K562 (cell line): ENCODE measurements around the gene DUSP10. TPM values are rescaled to one million over a fixed set of nuclear protein-coding genes. Genes with fewer than 3 reads are reported as not detected.
A peak's percentile ranks its signal among the peaks of the same experiment; 100 is the strongest.

ENCODE experiments used
- ATF3 ChIP-seq, 2 experiments: fragments of 450-650 bp in 1 of 2; sonication (generic) in 1 of 2; formaldehyde crosslinking in 1 of 2; IDR thresholded peaks in 1 of 2; conservative IDR thresholded peaks in 1 of 2; 2 replicates each; pipeline versions ENCODE4 v1.6.1 to v1.8.1; 2016 to 2023; ENCODE audit warnings: mild to moderate bottlenecking in 2 of 2, moderate library complexity in 2 of 2, inconsistent platforms in 1 of 2, missing genetic modification reagents in 1 of 2
- CXXC5 ChIP-seq: fragments of 250-450 bp; sonication (Bioruptor Pico); IDR thresholded peaks from 2 replicates; pipeline ENCODE4 v1.8.0; 2022; ENCODE audit warnings: inconsistent platforms, mild to moderate bottlenecking, moderate library complexity
- DMBX1 ChIP-seq: fragments of 250-450 bp; sonication (Bioruptor Pico); IDR thresholded peaks from 2 replicates; pipeline ENCODE4 v1.8.0; 2022; ENCODE audit warnings: inconsistent platforms, mild to moderate bottlenecking, moderate library complexity, borderline replicate concordance
- HDAC1 ChIP-seq, 2 experiments: fragments of 450-650 bp; IDR thresholded peaks; 2 replicates each; pipeline ENCODE4 v1.6.1; 2016 to 2017; ENCODE audit warnings: inconsistent platforms in 1 of 2, mild to moderate bottlenecking in 1 of 2, moderate library complexity in 1 of 2
- JUND ChIP-seq, 2 experiments: IDR thresholded peaks; 2 replicates in 1 of 2; 3 replicates in 1 of 2; pipeline ENCODE4 v1.6.1; 2011; ENCODE audit warnings: borderline replicate concordance in 2 of 2, low read depth in 2 of 2, low read length in 2 of 2, improper control_type of control experiment in 1 of 2, missing biosample characterization in 1 of 2, missing genetic modification characterization in 1 of 2, missing genetic modification reagents in 1 of 2
- KAT7 ChIP-seq: sonication (generic); formaldehyde crosslinking; IDR thresholded peaks from 2 replicates; pipeline ENCODE4 v1.8.0; 2022; ENCODE audit warnings: missing genetic modification reagents, mild to moderate bottlenecking, borderline replicate concordance
- L3MBTL2 ChIP-seq: fragments of 450-650 bp; IDR thresholded peaks from 2 replicates; pipeline ENCODE4 v1.6.1; 2016; ENCODE audit warnings: mild to moderate bottlenecking, moderate library complexity
- RBM25 ChIP-seq: fragments of 200-400 bp; formaldehyde crosslinking; IDR thresholded peaks from 2 replicates; pipeline ENCODE4 v1.6.1; 2018; ENCODE audit warnings: low read length, low read depth, moderate library complexity; ENCODE audit not compliant: severe bottlenecking
- ZBTB40 ChIP-seq, 2 experiments: fragments of 450-650 bp in 1 of 2; sonication (generic) in 1 of 2; formaldehyde crosslinking in 1 of 2; IDR thresholded peaks; 2 replicates each; pipeline versions ENCODE4 v1.7.1 to v1.9.0; 2016 to 2022; ENCODE audit warnings: inconsistent platforms in 1 of 2, mild to moderate bottlenecking in 1 of 2, missing genetic modification reagents in 1 of 2
- ZC3H4 ChIP-seq: sonication (generic); formaldehyde crosslinking; IDR thresholded peaks from 2 replicates; pipeline ENCODE4 v1.9.0; 2021; ENCODE audit warnings: missing genetic modification reagents, borderline replicate concordance
- ZNF449 ChIP-seq: fragments of 250-450 bp; sonication (Bioruptor Pico); IDR thresholded peaks from 2 replicates; pipeline ENCODE4 v1.8.0; 2022; ENCODE audit warnings: moderate library complexity, mild to moderate bottlenecking, inconsistent platforms
- ZNF76 ChIP-seq: fragments of 250-450 bp; sonication (Bioruptor Pico); IDR thresholded peaks from 2 replicates; pipeline ENCODE4 v1.4.0; 2020; ENCODE audit warnings: mild to moderate bottlenecking, moderate library complexity, borderline replicate concordance
- polyA plus RNA-seq, 8 experiments: library from polyadenylated mRNA; depleted of rRNA in 4 of 8; stranded (reverse) in 5 of 8; unstranded in 3 of 8; fragments of >200 nt; fragmentation: Nextera tagmentation in 2 of 8; fragmentation: Illumina TruSeq in 1 of 8; extraction: Ambion mirVana in 2 of 8; extraction: Trizol in 1 of 8; gene quantifications; 2 replicates each; pipeline versions ENCODE4 v1.2.1 to v1.2.3, GENCODE V29; 2011 to 2014; ENCODE audit warnings: inconsistent platforms in 1 of 8, missing spikeins in 1 of 8
- total RNA-seq, 7 experiments: library from RNA; depleted of rRNA in 6 of 7; stranded (reverse); fragments of >200 nt in 6 of 7; fragmentation: Illumina TruSeq in 2 of 7; extraction: Trizol in 2 of 7; gene quantifications; 2 replicates each; pipeline versions ENCODE4 v1.2.1 to v1.2.3, GENCODE V29; 2011 to 2021; ENCODE audit warnings: low replicate concordance in 1 of 7

The DUSP10 gene
- total and polyA plus RNA-seq, 9 of the 15 experiments (the other 6 are each of a cell fraction or from before 2014, with no cell fraction given): 1.7 to 8.3 (median 6.1) TPM

- 0 out of 2 replicates have a peak, but pooled peaks have one; percentile 22 for TF ChIP-seq ZNF449 (CRISPR knock-in tag)
- TF ChIP-seq ZNF76: peak; percentile 51; the same call in 1 of the 2 replicates
- 0 out of 2 replicates have a peak, but pooled peaks have one; percentile 16 for TF ChIP-seq CXXC5
- TF ChIP-seq HDAC1 (IDR thresholded peaks at IDR 0.05): no peak
- no peak for TF ChIP-seq KAT7 (CRISPR knock-in tag)
- no peak for TF ChIP-seq ZBTB40 (IDR thresholded peaks at IDR 0.05)
- TF ChIP-seq ZBTB40 (CRISPR knock-in tag; IDR thresholded peaks at IDR 0.05): no peak
- TF ChIP-seq ATF3 (IDR thresholded peaks at IDR 0.05): peak; percentile 17; the same call in 1 of the 2 replicates
- no peak for TF ChIP-seq ATF3 (CRISPR knock-in tag; conservative IDR thresholded peaks at IDR 0.05)
- no peak for TF ChIP-seq JUND (IDR thresholded peaks at IDR 0.05; ENCODE audit: borderline replicate concordance, low read depth, low read length)
- peak; percentile 23; the same call in 2 of the 3 replicates for TF ChIP-seq JUND (tag; IDR thresholded peaks at IDR 0.05; ENCODE audit: borderline replicate concordance, low read depth, low read length)
- no peak for TF ChIP-seq DMBX1 (CRISPR knock-in tag)
- TF ChIP-seq ZC3H4: no peak
- peak; percentile 75 for TF ChIP-seq RBM25
- no peak for TF ChIP-seq L3MBTL2
Observed at GRCh38 chr1:221781102-221781755, 39.3 kb upstream of the DUSP10 start (continued).
